Lower leg skin (tissue), 3 donors: ENCODE data around the gene ZSWIM2.

Experiments
- POLR2A ChIP-seq, 2 donors: fragments of 450-650 bp; IDR thresholded peaks; one replicate each; pipeline ENCODE4 v1.6.1; 2016 to 2017; ENCODE audit warnings: antibody characterized with exemption in 2 of 2, mild to moderate bottlenecking in 1 of 2, moderate library complexity in 1 of 2
- TF ChIP-seq, protein P1 (sequence below), 3 donors: fragments of 450-650 bp; IDR thresholded peaks; one replicate each; pipeline ENCODE4 v1.5.1; 2016; ENCODE audit warnings: antibody characterized with exemption in 3 of 3, mild to moderate bottlenecking in 3 of 3, moderate library complexity in 2 of 3

DNA sequence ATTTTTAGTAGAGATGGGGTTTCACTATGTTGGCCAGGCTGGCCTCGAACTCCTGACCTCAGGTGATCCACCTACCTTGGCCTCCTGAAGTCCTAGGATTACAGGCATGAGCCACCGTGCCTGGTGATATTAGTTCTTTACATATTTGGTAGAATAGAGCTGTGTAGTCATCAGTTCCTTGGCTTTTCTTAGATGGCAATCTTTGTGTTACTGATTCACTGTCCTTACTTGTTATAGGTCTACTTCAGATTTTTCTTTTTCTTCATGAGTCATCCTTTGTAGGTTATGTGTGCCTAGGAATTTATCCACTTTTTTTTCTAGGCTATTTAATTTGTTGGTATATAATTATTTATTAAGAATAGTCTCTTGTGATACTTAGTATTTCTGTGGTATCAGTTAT, 30.3 kb upstream of the ZSWIM2 start:
- TF ChIP-seq, protein P1, sequence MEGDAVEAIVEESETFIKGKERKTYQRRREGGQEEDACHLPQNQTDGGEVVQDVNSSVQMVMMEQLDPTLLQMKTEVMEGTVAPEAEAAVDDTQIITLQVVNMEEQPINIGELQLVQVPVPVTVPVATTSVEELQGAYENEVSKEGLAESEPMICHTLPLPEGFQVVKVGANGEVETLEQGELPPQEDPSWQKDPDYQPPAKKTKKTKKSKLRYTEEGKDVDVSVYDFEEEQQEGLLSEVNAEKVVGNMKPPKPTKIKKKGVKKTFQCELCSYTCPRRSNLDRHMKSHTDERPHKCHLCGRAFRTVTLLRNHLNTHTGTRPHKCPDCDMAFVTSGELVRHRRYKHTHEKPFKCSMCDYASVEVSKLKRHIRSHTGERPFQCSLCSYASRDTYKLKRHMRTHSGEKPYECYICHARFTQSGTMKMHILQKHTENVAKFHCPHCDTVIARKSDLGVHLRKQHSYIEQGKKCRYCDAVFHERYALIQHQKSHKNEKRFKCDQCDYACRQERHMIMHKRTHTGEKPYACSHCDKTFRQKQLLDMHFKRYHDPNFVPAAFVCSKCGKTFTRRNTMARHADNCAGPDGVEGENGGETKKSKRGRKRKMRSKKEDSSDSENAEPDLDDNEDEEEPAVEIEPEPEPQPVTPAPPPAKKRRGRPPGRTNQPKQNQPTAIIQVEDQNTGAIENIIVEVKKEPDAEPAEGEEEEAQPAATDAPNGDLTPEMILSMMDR (IDR thresholded peaks at IDR 0.05): no peak
- TF ChIP-seq POLR2A (IDR thresholded peaks at IDR 0.05): no peak
